Peyer's patch (tissue), 4 donors: ENCODE measurements around the gene FAM187B.

ENCODE experiments used
- POLR2A ChIP-seq, 2 donors: fragments of 450-650 bp; IDR thresholded peaks; one replicate each; pipeline ENCODE4 v1.5.1; 2017; ENCODE audit warnings: antibody characterized with exemption in 2 of 2, mild to moderate bottlenecking in 2 of 2, moderate library complexity in 2 of 2
- TF ChIP-seq, protein P1 (sequence below), 6 experiments: fragments of 450-650 bp in 4 of 6; fragments of 200-600 bp in 2 of 6; sonication (generic) in 1 of 6; IDR thresholded peaks; one replicate each; pipeline ENCODE4 v1.5.1; 2017 to 2019; ENCODE audit warnings: antibody characterized with exemption in 6 of 6, mild to moderate bottlenecking in 3 of 6, moderate library complexity in 1 of 6

DNA sequence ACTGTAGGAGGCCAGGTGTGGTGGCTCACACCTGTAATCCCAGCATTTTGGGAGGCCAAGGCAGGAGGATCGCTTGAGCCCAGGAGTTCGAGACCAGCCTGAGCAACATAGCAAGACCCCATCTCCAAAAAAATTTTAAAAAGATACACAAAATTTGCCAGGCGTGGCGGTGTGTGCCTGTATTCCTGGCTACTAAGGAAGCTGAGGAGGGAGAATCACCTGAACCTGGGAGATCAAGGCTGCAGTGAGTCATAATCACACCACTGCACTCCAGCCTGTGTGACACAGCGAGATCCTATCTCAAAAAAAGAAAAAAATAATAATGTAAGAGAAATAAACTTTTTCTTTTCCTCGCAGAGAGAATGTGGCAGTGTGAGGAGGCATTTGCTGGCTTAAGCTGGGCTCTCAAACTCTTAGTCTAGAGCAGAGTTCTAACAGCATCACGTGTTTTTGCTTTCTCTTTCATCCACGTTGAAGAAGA, 21.1 kb downstream of the FAM187B start:
- TF ChIP-seq, protein P1, sequence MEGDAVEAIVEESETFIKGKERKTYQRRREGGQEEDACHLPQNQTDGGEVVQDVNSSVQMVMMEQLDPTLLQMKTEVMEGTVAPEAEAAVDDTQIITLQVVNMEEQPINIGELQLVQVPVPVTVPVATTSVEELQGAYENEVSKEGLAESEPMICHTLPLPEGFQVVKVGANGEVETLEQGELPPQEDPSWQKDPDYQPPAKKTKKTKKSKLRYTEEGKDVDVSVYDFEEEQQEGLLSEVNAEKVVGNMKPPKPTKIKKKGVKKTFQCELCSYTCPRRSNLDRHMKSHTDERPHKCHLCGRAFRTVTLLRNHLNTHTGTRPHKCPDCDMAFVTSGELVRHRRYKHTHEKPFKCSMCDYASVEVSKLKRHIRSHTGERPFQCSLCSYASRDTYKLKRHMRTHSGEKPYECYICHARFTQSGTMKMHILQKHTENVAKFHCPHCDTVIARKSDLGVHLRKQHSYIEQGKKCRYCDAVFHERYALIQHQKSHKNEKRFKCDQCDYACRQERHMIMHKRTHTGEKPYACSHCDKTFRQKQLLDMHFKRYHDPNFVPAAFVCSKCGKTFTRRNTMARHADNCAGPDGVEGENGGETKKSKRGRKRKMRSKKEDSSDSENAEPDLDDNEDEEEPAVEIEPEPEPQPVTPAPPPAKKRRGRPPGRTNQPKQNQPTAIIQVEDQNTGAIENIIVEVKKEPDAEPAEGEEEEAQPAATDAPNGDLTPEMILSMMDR (IDR thresholded peaks at IDR 0.05), result no peak
- no peak for TF ChIP-seq POLR2A (IDR thresholded peaks at IDR 0.05)
